ENCODE measurements around the gene ITPR2.
"Not testable (repeated sequence)": the region's sequence is repeated elsewhere in the genome, so short reads cannot be mapped to it uniquely, and the experiment has no call there.

Gene ITPR2

DNA sequence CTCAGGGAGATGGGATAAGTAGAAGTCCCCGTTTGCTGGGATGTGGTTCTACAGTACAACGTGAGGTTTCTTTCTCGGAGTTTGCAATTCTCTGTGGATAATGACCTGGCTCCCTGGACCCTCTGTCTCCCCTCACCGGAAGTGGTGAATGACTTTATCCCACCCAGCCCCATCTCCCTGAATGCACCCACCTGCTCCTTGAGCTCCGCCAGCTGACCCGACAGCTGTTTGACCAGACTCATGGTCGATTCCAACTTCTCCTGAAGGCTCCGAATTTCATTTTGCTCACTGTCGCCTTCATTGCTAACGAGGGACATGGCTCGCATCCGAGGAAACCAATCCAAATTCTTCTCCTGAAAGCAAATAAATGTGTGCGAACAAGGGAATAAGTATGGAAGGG, 493.0 kb downstream of the ITPR2 start:
- no peak for DNase-seq (ENCODE audit: low read depth)

DNA sequence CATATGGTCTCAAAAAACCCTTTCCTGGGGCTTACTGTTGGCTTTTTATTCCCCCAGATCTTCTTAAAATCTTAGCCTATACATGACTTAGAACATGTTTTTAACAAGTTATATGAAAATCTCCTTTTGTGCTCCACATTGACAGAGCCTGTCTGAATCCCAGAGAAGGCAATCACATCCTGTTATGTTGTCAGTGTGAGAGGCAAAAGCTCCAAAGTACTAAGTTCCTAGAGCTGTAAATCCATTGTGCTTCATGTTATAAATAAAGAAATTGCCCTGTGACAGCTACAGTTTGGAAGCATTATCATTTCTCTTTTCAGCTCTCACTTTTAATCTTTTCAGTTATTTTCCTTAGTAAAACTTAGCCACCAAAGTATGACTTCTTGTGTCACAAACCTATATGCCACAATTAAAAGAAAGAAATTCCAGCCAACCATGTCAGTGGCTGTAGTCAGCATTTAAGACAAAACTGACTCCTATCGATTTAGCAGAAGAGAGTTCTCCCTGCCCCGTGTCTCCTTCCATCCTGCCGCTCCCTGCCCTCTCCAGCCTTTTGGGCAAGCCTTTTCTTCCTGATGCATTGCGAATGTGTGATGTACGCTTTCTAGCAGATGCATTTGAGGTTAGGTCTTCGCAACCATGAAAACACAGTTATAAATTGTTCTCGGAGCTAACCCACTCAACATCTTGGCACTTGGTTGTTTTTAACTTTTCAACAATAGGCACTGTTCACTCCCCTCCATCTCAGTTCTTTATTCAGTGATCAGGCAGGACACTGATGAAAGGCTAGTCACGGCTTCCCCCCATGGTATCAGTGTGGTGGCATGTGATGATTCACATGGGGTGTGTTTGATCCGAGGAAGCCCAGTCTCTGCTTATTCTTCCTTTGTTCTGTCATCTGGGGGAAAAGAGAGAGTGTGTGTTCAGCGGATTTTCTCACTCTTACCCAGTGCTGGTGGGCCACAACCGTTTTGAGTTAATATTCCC, 494.1 kb downstream of the ITPR2 start:
- DNase-seq (ENCODE audit: low read depth): no peak

DNA sequence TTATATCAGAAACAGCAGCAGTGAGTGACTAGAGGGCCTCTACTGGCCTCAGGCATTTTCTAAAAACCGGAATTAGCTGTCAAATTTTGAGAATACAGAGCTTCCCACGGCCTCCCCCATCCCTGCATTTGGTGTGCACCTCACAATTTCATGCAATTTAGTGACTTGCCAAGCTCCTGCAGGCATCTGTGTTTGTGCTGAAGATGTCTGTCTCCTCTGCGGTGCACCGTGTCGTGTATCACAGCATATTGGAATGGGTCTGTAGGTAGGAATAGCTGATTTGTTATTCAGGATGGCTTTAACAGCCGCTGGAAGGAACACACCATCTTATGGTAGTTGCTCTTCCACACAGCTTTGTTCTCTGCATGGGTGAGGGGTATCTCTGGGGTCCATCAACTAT, 497.3 kb downstream of the ITPR2 start:
- DNase-seq (ENCODE audit: low read depth): no peak

GRCh38 chr12:26334621-26335124, 498.3 kb downstream of the ITPR2 start:
- DNase-seq (ENCODE audit: low read depth): no peak

- no peak for DNase-seq (ENCODE audit: low read depth)
Observed at GRCh38 chr12:26331960-26332359, 501.0 kb downstream of the ITPR2 start.

DNA sequence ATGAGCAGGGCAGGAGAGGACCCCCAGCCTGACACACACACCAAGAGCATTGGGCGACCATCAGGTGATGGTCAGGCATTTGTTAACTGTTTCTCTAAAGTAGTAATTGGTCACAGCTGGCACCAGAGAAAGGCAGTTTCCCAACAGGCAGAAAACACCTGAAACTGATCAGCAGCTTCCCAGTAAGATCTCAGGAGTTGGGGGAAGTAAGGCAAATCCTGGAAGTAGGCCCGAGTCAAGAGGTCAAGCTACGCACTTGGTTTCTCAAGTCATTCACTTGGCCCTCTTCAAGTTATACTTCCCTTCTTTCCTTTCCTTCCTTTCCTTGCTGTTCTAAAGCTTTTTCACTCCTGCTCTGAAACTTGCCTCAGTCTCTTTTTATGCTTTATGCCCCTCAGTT, 501.9 kb downstream of the ITPR2 start:
- DNase-seq (ENCODE audit: low read depth): no peak

DNA sequence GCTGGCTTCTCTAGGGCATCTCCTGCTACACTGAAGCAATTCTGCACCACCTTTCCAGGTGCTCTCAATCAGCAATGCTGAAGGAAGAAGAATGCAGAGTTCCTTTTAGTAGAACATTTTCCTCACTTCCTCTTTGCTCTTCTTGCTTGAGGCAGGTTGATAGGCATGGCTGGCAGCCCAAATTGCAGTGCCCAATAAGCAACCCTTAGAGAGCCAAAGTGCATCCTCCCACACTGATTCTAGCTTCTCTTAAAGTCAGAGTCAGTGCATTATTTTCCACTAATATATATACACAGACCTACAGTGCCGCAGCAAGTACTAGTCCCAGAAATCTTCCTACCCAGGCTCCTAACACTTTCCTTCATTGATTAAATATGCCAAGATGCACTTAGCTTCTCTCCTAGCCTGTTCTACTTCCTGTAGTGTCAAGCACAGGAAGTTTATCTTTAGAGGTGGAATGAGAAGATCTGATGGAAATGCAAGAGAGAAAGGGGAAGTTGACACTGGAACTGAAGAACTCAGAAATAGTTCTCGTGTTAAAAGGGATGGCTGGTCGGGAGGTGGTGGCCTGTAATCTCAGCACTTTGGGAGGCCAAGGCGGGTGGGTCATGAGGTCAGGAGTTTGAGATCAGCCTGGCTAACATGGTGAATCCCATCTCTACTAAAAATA, 504.9 kb downstream of the ITPR2 start:
- no peak for DNase-seq (ENCODE audit: low read depth)

DNA sequence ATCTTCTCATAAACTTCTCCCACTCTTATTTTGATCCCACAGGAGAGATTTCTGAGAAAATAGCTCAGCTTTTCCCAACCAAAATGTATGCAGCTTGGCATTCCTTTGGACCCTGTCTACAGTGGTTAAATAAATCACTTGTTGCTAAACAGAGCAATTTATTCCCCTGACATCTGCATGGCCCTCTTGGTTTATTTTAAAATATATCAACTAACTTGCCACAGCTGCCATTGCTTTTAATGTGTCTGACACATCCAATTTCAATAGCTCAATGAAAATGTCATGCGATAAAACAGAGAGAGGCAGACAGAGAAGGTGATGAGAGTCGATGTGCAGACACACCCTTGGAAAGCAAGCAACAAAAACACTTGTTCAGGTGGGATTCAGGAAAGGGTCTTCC, 509.3 kb downstream of the ITPR2 start:
- DNase-seq (ENCODE audit: low read depth): no peak

- no peak for DNase-seq (ENCODE audit: low read depth)
Observed at GRCh38 chr12:26319511-26319910, 513.5 kb downstream of the ITPR2 start.

GRCh38 chr12:26318661-26319068, 514.3 kb downstream of the ITPR2 start:
- no peak for DNase-seq (ENCODE audit: low read depth)

GRCh38 chr12:26317942-26318575, 514.9 kb downstream of the ITPR2 start:
- DNase-seq (ENCODE audit: low read depth): no peak

GRCh38 chr12:26314103-26314502, 518.9 kb downstream of the ITPR2 start:
- DNase-seq (ENCODE audit: low read depth): not testable (repeated sequence)

GRCh38 chr12:26310489-26310888, 522.5 kb downstream of the ITPR2 start:
- not testable (repeated sequence) for DNase-seq (ENCODE audit: low read depth)

DNA sequence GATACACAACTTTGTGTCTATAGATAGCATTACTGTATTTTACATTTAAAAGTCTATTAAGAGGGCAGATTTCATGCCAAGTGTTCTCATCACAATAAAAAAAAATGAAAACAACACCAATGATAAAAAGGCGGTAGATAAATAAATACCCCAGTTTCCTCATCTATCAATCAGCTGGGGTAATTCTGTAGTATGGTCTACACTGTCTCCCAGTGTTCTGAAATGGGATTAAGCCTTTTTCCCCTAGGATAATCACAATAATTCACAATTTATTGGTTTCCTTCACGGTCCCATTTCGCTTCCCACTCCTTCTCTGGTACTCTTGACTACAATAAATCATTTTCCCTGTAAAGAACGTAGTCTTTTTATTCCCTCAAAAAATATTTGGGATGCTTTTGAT, 523.4 kb downstream of the ITPR2 start:
- DNase-seq (ENCODE audit: low read depth): no peak

DNA sequence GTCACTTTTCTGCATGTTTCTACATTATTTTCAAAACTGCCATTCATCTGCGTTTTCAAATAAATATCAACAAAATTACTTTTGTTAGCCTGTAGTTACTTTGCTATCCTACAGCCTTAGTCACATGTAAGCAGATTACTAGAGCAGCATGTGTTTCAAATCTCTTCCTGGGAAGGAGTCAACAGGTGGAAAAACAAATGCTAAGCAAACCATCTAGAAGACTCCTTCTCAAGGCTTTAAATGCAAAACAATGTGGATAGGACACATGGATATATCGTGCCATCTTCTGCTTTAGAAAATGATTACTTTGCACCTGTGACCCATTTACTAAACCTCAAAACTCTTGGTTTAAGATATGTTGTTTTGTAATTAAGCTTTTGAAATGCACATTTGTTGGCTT, 528.7 kb downstream of the ITPR2 start:
- no peak for DNase-seq (ENCODE audit: low read depth)

- DNase-seq (ENCODE audit: low read depth): no peak
Observed at GRCh38 chr12:26303418-26303817, 529.6 kb downstream of the ITPR2 start.

DNA sequence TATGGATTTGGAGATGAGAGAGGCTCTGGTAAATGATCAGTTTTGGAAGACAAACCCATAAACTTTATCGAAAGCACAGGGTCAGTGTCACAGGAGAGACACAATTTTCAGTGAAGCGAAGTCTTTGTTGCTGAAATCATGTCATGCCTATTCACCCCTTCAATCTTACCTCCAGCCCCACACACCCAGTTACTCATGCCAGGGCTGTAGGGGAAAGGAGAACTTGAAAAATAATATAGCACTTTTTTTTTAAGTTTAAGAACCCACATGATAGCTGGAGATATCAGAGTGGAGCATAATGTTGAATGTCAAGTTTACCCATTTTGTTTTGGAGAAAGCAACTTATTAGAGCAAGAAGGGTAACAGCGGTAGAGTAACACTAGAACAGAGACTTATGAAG, 530.2 kb downstream of the ITPR2 start:
- no peak for DNase-seq (ENCODE audit: low read depth)

- no peak for DNase-seq (ENCODE audit: low read depth)
Observed at GRCh38 chr12:26299751-26300150, 533.2 kb downstream of the ITPR2 start.

DNA sequence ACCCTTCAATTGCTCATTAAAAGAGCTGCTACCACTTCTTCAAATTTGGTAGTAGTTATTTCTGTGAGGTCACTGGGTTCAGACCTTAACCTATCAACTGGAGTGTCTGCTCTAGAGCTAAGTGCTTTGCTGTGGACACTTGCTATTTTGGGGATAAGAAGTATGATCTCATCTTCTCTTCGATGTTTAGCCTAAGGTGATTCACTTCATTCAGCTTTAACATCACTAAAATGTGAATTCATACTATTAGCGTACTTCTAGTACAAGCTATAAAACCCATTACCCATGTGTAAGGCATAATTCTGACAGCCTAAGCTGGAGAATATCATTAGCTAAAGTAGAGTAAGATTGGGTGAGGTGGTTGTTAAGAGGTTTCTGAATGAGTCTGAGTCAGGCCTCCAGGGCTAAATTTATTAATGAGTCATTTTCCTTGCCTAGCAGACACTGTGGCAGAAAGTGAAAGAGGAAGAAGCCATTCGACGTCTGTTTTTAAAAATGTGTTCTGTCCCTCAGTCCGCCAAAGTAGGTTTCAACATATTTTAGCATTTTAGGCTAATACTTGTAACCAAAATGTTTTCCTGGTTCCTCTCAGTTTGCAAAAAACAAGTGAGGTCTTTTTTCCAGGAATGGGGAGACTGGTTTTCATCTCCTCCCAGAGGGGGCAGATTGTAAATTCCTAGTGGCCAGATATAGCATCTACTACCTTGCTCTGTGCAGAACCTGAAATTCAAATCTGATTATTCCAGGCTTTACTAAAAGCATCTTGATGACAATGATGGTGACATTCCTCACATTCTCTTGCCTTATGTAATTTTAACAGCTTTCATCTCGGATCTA, 534.0 kb downstream of the ITPR2 start:
- DNase-seq (ENCODE audit: low read depth): no peak

- DNase-seq (ENCODE audit: low read depth): no peak
Observed at GRCh38 chr12:26297396-26298070, 535.5 kb downstream of the ITPR2 start.

GRCh38 chr12:26295001-26295400, 538.0 kb downstream of the ITPR2 start:
- DNase-seq (ENCODE audit: low read depth): no peak
